T47D (cell line): ENCODE data around the gene NFKB1.
"Not testable (repeated sequence)": the region's sequence is repeated elsewhere in the genome, so short reads cannot be mapped to it uniquely, and the experiment has no call there.

Experiments
- DNase-seq, 2 experiments: peaks; one replicate each; pipeline versions ENCODE4 v3.0.0 to v3.0.0-alpha.2; 2011 to 2012; ENCODE audit warnings: low read depth in 1 of 2, low spot score in 1 of 2
- JUND ChIP-seq: IDR thresholded peaks from 2 replicates; pipeline ENCODE4 v1.6.1; 2012; ENCODE audit warnings: low read depth
- in situ Hi-C: cut with HindIII; loops from 2 replicates; pipeline ENCODE4 v1.10.0; 2016; ENCODE audit warnings: low sequenced_read_pairs, low pct_unique_long_range_greater_than_20kb

NFKB1 gene

DNA sequence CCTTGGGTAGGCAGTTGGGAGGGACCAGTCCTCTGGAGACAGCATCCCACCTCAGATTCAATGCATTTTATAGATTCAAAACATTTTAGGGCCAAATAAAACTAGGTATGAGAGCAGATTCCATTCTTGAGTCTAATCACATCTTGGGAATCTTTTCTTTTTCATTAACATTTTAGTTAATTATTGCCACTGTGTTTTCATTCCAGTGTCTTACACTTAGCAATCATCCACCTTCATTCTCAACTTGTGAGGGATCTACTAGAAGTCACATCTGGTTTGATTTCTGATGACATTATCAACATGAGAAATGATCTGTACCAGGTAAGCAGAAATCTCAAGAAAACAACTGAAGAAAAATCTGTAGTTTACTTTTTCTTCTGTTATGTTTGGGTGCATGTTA lies 99.5 kb downstream of the NFKB1 start:
- TF ChIP-seq JUND = no peak
- no peak for DNase-seq
- in situ Hi-C loops = no loop called here

DNA sequence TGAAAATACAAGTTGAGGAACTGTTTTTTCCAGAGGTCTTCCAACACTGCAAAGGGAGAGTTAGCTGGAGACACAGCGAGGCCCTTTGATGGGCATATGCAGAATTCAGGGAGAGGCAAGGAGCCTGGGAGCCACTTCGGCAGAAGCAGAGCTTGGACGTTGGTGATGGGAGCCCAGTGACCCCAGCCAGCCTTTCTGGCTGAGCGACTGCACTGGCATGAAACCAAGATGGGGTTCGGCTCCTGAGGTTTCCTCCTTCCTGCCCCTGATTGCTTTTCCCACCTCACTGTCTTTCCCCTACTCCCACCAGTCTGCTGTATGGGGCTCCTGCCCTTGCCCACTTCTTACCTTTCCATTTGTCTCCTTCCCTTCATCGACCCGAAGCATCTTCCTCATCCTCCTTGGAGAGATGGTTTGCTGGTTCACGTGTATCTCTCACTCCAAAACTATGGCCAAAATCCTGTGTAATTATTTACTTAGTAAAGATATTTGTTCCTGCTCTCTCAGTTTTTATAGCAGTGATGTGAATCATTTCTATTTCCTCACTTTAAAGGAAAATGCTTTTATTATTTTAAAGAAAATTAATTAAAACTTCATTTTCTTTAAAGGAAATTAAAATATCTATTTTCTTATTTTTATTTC lies 100.5 kb downstream of the NFKB1 start:
- in situ Hi-C loops = no loop called here
- DNase-seq = no peak
- no peak for TF ChIP-seq JUND

DNA sequence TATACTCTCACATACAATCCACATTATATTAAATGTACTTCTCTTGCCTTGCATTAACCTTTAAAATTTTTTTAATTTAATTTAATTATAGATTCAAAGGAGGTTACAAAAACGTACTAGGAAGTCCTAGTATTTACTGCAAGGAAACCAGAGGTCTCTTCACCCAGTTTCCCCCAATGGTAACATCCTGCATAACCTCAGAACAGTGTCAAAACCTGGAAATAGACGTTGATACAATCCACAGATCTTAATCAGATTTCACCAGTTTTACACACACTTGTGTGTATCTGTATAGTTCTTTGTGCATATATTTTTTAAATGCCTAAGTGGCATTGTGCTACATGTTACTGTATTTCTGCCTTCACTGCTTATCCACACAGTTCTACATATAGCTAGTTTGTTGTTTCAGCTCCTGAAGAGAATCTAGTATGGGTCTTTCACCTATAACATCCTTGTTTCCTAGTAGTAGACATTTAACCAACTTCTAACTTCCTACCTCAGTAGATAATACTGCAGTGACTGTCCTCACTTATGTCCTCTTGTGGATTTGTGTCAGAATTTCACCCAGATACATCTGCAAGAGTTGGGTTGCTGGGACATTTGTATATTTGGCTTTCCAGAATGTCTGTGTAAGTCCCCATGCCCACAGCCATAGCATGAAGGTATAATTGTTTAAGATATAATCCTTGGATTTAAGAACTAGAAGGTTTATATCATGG lies 103.2 kb downstream of the NFKB1 start:
- DNase-seq = peak in 1 of 2 experiments; percentile 12
- in situ Hi-C loops = no loop called here
- TF ChIP-seq JUND = no peak

DNA sequence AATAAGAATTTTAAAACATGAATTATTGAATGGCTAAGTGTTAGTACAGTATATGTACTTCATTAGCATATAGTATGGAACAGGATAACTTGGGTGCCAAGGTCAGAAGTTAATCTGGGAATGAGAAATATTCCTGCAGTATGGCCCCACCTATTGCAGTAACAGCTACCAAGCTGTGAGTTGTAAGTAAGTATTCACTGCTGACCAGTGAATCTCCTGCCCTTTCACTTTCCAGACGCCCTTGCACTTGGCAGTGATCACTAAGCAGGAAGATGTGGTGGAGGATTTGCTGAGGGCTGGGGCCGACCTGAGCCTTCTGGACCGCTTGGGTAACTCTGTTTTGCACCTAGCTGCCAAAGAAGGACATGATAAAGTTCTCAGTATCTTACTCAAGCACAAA lies 105.1 kb downstream of the NFKB1 start:
- TF ChIP-seq JUND = no peak
- no peak for DNase-seq
- in situ Hi-C loops = no loop called here

DNA sequence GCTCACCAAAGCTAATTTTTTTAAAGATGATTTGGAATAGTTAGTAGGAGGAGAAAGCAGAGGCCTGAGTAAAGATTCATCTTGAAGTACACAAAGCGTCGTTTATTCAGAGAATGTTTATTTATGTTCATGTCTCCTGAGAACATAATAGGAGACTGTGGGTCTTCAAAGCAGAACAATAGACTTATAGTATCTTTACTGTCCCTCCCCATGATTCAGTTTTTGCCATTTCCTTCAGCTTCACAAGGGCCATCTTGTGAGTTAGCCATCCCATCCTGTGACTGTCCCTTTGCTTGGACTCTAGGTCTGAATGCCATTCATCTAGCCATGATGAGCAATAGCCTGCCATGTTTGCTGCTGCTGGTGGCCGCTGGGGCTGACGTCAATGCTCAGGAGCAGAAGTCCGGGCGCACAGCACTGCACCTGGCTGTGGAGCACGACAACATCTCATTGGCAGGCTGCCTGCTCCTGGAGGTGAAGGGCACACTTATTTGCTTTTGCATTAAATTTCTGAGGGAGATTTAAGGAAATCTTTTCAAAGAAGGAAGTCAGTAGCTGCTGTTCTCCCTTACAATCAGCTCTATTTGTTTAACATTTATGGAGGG lies 105.8 kb downstream of the NFKB1 start:
- no peak for DNase-seq
- no peak for TF ChIP-seq JUND
- in situ Hi-C loops = no loop called here

DNA sequence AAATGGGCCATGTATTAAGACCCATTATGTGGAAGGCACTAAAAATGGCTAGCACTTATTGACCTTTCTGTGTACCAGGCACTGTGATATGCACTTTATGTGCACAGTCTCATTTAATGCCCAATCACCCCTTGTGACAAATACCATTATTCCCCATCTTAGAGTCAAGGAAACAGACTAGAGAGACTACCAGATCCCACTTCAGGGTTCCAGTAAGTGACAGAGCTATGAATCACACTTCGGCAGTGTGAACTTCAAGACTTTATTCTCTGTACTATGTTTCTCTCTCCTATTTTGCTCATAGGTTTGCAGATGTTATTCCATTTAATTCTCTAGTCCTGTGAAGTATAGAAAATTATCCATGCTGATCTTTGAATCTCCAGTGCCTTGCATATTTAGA lies 107.0 kb downstream of the NFKB1 start:
- no peak for DNase-seq
- in situ Hi-C loops = no loop called here
- TF ChIP-seq JUND = no peak

DNA sequence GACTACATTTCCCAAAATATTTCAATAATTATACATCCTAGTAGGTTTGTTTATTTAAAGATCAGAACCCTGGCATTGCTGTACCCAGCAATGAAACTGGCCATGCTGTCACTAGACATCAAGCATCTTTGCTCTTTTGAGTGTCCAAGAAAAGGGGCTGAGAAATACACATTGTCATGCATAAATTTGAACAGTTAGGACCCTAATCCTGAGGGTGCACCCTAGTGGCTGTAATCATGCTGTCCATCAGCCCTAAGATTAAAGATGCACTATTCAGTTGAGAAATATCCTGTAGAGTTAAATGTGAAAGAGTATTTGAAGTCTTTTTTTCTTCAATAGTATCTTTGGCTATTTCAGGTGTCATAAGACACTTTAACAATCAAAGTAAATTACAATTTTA lies 108.8 kb downstream of the NFKB1 start:
- DNase-seq = no peak
- TF ChIP-seq JUND = no peak
- in situ Hi-C loops = no loop called here

DNA sequence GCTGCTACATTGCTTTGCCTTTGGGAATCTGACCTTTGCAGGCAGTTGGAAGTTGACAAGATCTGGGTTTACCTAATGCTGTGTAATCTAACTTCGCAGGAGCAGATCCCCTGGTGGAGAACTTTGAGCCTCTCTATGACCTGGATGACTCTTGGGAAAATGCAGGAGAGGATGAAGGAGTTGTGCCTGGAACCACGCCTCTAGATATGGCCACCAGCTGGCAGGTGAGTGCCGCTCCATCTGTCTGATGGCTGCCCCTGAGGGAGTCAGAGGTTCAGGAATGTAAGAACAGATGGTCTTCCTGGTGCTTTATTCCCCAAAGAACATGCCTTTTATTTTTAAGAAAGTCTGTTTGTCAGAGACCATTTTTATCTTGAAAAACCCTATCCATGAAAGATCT lies 109.3 kb downstream of the NFKB1 start:
- in situ Hi-C loops = no loop called here
- DNase-seq = no peak
- no peak for TF ChIP-seq JUND

DNA sequence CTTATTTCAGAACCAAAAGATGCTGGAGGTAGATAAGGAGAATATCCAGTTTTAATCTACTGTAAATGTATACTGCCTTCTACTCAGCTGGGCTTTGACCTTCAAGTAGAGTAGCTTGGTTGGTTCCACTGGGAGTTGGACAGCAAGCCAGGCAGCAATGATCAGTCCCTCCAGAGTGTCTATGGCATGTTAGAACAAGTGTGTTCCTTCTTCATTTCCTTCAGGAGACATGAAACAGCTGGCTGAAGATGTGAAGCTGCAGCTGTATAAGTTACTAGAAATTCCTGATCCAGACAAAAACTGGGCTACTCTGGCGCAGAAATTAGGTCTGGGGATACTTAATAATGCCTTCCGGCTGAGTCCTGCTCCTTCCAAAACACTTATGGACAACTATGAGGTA lies 111.1 kb downstream of the NFKB1 start:
- in situ Hi-C loops = no loop called here
- DNase-seq = no peak
- TF ChIP-seq JUND = no peak

DNA sequence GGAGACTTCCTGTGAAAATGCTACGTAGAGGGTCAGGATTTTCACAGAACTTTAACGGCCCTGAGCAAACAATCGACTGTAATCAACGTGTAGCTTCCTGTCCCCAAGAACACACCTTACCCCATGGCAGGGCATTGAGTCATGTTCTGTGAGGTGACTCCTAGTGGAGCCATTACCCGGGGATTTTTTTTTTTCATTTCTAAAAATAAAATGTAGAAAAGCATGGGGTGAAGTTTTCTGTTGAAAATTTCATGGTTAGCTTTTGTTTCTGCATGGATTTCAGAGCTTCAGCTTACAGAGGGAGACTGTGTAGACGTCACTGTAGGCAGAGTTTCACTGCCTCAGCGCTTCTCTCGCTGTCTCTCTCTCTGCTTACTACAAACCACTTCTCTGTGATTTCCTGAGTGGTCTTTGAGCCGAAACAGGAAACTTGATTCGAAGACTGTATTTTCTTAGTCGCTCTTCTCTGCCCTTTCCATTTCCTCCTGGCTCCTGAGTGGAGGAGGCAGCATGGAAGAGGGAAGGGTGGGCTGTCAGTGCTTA lies 111.7 kb downstream of the NFKB1 start:
- in situ Hi-C loops = no loop called here

DNA sequence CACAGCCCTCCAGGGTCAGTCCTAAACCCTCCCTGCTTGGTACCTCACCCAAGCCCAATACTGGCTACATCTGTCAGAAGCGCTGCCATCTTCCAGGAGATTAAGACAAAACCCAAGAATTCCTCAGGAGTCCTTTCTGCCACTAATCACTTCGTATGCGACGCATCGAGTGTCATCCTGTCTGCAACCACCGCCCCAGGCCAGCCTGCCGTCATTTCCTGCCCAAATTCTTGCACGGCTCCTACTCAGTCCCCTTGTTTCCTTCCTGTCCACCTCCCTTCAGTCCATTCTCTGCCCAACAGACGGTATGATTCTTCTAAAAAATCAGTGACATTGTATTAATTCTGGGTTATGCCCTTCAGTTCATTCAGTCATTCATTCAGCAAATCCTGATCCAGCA lies 113.6 kb downstream of the NFKB1 start:
- no peak for DNase-seq
- in situ Hi-C loops = no loop called here
- no peak for TF ChIP-seq JUND

More for the DNA sequence above, 111.7 kb downstream of the NFKB1 start:
- TF ChIP-seq JUND = no peak
- DNase-seq = no peak

DNA sequence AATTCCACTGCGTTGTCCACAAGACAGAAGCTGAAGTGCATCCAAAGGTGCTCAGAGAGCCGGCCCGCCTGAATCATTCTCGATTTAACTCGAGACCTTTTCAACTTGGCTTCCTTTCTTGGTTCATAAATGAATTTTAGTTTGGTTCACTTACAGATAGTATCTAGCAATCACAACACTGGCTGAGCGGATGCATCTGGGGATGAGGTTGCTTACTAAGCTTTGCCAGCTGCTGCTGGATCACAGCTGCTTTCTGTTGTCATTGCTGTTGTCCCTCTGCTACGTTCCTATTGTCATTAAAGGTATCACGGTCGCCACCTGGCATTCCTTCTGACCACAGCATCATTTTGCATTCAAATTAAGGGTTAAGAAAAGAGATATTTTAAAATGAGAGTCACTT lies 115.5 kb downstream of the NFKB1 start:
- DNase-seq = no peak
- in situ Hi-C loops = no loop called here
- TF ChIP-seq JUND = no peak

DNA sequence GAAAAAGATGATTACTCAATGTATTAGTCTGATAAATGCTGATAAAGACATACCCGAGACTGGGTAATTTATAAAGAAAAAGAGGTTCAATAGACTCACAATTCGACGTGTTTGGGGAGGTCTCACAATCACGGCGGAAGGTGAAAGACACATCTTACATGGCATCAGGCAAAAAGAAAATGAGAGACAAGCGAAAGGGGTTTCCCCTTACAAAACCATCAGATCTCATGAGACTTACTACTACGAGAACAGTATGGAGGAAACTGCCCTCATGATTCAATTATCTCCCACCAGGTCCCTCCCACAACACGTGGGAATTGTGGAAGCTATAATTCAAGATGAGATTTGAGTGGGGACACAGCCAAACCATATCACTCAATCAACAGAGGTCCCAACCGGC lies 117.9 kb downstream of the NFKB1 start:
- DNase-seq, in situ Hi-C loops: not testable (repeated sequence)

DNA sequence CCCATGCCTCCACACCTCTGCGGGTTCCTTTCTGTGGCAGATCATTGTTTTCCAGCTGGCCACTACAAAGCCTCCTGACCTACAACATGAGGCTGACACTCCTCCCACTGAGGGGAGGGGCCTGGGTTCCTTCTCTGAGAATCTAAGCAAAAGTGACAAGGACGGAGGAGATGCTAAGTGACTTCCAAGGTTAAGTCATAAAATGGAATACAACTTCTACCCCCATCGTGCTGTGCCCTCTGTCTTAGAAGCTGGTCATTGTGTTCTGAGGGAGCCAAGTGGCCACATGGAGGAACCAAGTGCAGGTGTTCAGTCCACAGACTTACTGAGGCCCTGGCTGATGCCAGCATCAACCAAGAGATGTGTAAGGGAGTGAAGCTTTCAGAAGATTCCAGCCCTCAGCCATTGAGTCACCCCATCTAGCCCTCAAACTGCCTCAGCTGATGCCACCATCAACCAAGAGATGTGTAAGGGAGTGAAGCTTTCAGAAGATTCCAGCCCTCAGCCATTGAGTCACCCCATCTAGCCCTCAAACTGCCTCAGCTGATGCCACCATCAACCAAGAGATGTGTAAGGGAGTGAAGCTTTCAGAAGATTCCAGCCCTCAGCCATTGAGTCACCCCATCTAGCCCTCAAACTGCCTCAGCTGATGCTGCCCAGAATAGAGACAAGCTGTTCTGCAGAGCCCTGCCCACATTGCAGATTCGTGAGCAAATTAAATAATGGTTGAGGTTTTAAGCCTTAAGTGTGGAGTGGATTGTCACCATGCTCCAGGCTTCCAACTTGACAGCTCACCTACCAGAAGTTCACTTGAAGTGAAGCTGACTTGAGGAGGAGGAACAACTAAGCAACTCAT lies 118.8 kb downstream of the NFKB1 start:
- in situ Hi-C loops = not testable (repeated sequence)
- peak in 1 of 2 experiments; percentile 2 for DNase-seq
